MCF 10A (cell line): ENCODE measurements around the gene ASB2. TPM values are rescaled to one million over a fixed set of nuclear protein-coding genes. Genes with fewer than 3 reads are reported as not detected.

ENCODE experiments used
- BruUV-seq: library from RNA; stranded (reverse); fragments of 400-500 nt; replicated peaks from 2 replicates; lab custom pipeline; 2021; lab: Mats Ljungman, UMichigan
- CTCF ChIA-PET: fragments of 300-600 bp; sonication (Branson Sonifier 250); formaldehyde crosslinking; extraction: SDS; loops from one replicate; lab custom pipeline; 2021; ENCODE audit warnings: antibody characterized with exemption, inconsistent platforms; lab: Yijun Ruan, JAX
- POLR2A ChIA-PET: fragments of 300-600, 350-650 bp; sonication (Branson Sonifier 250); formaldehyde crosslinking; extraction: SDS; loops from one replicate; lab custom pipeline; 2020; ENCODE audit warnings: antibody characterized with exemption, inconsistent platforms; lab: Yijun Ruan, JAX
- DNase-seq: peaks from one replicate; pipeline ENCODE4 v3.0.0-alpha.2; 2018; ENCODE audit not compliant: unreplicated experiment
- H3K27ac Mint-ChIP-seq: one replicate; pipeline ENCODE4 v1.8.0; 2022; ENCODE audit warnings: mild to moderate bottlenecking, low read depth, mixed read lengths; ENCODE audit not compliant: unreplicated experiment
- H3K27me3 Mint-ChIP-seq: one replicate; pipeline ENCODE4 v1.8.0; 2022; ENCODE audit warnings: mixed read lengths; ENCODE audit not compliant: insufficient read depth, unreplicated experiment
- H3K36me3 Mint-ChIP-seq: one replicate; pipeline ENCODE4 v1.8.0; 2022; ENCODE audit warnings: mild to moderate bottlenecking, moderate library complexity, mixed read lengths; ENCODE audit not compliant: insufficient read depth, unreplicated experiment
- H3K4me1 Mint-ChIP-seq: one replicate; pipeline ENCODE4 v1.8.0; 2022; ENCODE audit warnings: mixed read lengths; ENCODE audit not compliant: insufficient read depth, unreplicated experiment
- H3K4me3 Mint-ChIP-seq: one replicate; pipeline ENCODE4 v1.8.0; 2022; ENCODE audit warnings: mild to moderate bottlenecking, moderate library complexity, mixed read lengths; ENCODE audit not compliant: unreplicated experiment
- H3K9me3 Mint-ChIP-seq: one replicate; pipeline ENCODE4 v1.8.0; 2022; ENCODE audit warnings: mixed read lengths; ENCODE audit not compliant: unreplicated experiment
- intact Hi-C: fragments of 100-400 bp; cut with micrococcal nuclease; formaldehyde crosslinking; loops from 2 replicates; pipeline ENCODE4 v1.14.1; 2022
- total RNA-seq: library from RNA; stranded (reverse); gene quantifications from 2 replicates; pipeline ENCODE4 v1.2.3, GENCODE V29; 2022
- TF ChIP-seq, protein P1 (sequence below): fragments of 200-600 bp; IDR thresholded peaks from one replicate; pipeline ENCODE4 v1.8.0; 2022; ENCODE audit warnings: antibody characterized with exemption, mild to moderate bottlenecking; ENCODE audit not compliant: unreplicated experiment

The ASB2 gene
- total RNA-seq, 1 experiment from 2014 or later, result not detected

DNA sequence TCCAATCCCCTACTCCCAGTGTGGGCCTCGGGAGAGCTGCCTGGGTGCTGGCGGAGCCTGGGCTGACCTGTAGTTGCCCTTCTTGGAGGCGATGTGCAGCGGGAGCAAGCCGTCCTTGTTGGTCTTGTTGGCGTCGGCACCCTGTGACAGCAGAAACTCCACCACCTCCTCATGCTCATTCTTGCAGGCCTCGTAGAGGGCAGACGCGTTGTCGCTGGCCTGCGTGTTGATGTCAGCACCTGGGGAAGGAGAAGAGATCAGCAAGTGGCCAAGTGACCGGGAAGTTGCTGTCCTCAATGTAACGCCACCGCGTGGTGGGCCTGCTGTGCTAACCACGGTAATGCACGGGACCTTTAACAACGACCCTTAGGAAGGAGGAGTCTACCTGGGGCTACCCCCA lies 29.1 kb downstream of the ASB2 start:
- H3K9me3 Mint-ChIP-seq, result no peaks in the 10 kb centered on the region
- DNase-seq, result no peak
- no TSS peak for BruUV-seq
- H3K27me3 Mint-ChIP-seq, result no peaks in the 10 kb centered on the region
- intact Hi-C loops, result no loop called here
- H3K4me3 Mint-ChIP-seq, result no peak overlapping the region
- TF ChIP-seq, protein P1, sequence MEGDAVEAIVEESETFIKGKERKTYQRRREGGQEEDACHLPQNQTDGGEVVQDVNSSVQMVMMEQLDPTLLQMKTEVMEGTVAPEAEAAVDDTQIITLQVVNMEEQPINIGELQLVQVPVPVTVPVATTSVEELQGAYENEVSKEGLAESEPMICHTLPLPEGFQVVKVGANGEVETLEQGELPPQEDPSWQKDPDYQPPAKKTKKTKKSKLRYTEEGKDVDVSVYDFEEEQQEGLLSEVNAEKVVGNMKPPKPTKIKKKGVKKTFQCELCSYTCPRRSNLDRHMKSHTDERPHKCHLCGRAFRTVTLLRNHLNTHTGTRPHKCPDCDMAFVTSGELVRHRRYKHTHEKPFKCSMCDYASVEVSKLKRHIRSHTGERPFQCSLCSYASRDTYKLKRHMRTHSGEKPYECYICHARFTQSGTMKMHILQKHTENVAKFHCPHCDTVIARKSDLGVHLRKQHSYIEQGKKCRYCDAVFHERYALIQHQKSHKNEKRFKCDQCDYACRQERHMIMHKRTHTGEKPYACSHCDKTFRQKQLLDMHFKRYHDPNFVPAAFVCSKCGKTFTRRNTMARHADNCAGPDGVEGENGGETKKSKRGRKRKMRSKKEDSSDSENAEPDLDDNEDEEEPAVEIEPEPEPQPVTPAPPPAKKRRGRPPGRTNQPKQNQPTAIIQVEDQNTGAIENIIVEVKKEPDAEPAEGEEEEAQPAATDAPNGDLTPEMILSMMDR, result no peak
- no peak overlapping the region for H3K27ac Mint-ChIP-seq
- no peaks in the 10 kb centered on the region for H3K36me3 Mint-ChIP-seq
- POLR2A ChIA-PET, result no interaction called here
- peaks cover 12% of the 10 kb centered on the region for H3K4me1 Mint-ChIP-seq
- CTCF ChIA-PET, result interaction anchor here (0.5 to 1.9 kb wide), 4 partner anchors 11 to 1678 kb away, joined by 3 to 4 read pairs (median 3); no protein-coding TSS in a partner anchor

DNA sequence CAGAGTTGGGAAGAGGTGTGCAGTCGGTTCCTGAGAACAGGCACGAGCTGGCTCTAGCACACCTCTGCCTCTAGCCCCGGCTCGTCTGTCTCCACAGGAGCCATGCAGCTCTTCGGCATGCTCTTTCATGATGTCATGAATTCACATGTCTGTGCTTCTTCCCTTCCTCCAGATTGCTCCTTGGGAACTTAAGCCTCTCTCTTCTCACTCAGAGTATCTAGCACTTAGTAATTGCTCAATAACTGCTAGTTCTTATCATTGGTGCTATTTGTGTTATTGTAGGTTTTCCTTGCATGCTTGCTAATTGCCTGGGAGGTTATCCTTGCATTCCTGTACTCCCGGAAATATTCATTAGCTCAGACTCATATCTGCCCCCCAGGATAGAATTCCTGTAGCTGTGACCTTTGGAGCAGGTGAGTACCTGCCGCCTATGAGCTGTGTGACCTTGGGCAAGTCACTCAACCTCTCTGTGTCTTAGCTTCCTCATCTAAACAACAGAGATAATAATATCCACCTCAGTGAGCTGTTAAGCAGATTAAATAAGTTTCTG lies 29.8 kb downstream of the ASB2 start:
- TF ChIP-seq, protein P1, result no peak
- no peak overlapping the region for H3K4me3 Mint-ChIP-seq
- ChIA-PET POLR2A (interaction anchor here (0.7 to 1.3 kb wide), 2 partner anchors 9 to 79 kb away, joined by 4 to 6 read pairs; partner anchors contain the start of gene OTUB2), CTCF (interaction anchor here (0.6 to 1.9 kb wide), 9 partner anchors 9 to 1678 kb away, joined by 3 to 4 read pairs (median 3); partner anchors contain the start of gene IFI27L2)
- no peaks in the 10 kb centered on the region for H3K36me3 Mint-ChIP-seq
- H3K27ac Mint-ChIP-seq, result no peak overlapping the region
- intact Hi-C loops, result no loop called here
- no peaks in the 10 kb centered on the region for H3K9me3 Mint-ChIP-seq
- peaks cover 10% of the 10 kb centered on the region for H3K4me1 Mint-ChIP-seq
- DNase-seq, result peak; percentile 59
- no TSS peak for BruUV-seq
- no peaks in the 10 kb centered on the region for H3K27me3 Mint-ChIP-seq

DNA sequence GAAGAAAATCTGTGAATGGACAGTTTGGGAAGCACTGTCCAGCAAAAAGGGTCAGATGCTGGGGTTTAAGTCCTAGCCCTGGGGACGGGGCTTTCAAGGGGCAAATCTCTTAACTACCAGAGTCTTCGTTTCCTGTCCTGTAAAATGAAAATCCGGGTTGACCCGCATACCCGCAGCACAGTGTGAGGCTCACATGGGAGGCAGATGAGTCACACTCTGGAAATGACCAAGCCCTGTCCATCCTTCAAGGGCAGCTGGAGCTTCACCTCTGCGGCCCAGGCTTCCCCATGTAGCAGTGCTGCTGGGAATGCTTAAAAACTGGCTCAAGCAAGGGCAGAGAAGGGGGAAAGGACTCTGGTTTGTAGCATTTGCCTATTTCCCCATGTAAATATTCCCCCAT lies 30.3 kb downstream of the ASB2 start:
- ChIA-PET POLR2A (interaction anchor here (0.7 to 1.3 kb wide), 2 partner anchors 9 to 80 kb away, joined by 4 to 6 read pairs; partner anchors contain the start of gene OTUB2), CTCF (interaction anchor here (0.6 to 1.9 kb wide), 8 partner anchors 8 to 364 kb away, joined by 3 to 4 read pairs (median 3); partner anchors contain the start of gene IFI27L2)
- Mint-ChIP-seq H3K36me3 (no peaks in the 10 kb centered on the region), H3K4me3 (no peak overlapping the region), H3K27ac (no peak overlapping the region), H3K4me1 (peaks cover 14% of the 10 kb centered on the region), H3K27me3 (no peaks in the 10 kb centered on the region), H3K9me3 (no peaks in the 10 kb centered on the region)
- DNase-seq, result peak; percentile 49
- BruUV-seq, result no TSS peak
- intact Hi-C loops, result no loop called here
- TF ChIP-seq, protein P1, result no peak

DNA sequence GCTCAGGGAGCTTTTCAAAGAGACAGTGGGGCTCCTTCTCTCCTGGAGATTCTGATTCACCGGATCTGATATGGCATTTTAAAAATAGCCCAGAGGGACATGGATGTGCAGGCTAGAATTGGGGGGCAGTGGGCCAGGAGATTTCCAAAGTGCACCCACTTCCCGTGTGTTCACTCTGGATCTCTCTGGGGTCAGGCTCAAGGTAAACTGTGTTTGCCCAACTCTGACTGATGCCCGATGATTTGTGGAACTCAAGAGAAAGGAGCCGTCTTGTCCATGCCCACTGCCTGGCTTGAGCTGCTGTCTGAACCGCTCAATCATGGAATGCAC lies 31.3 kb downstream of the ASB2 start:
- Mint-ChIP-seq H3K27me3 (no peaks in the 10 kb centered on the region), H3K9me3 (no peaks in the 10 kb centered on the region), H3K27ac (no peak overlapping the region), H3K4me3 (no peak overlapping the region), H3K36me3 (no peaks in the 10 kb centered on the region), H3K4me1 (peaks cover 23% of the 10 kb centered on the region)
- ChIA-PET CTCF (interaction anchor here (0.6 to 1.0 kb wide), 2 partner anchors 8 to 283 kb away, joined by 3 to 4 read pairs; no protein-coding TSS in a partner anchor), POLR2A (no interaction called here)
- TF ChIP-seq, protein P1, result no peak
- DNase-seq, result no peak
- intact Hi-C loops, result no loop called here
- BruUV-seq, result no TSS peak
